ENCODE data around the gene CDK5R2. TPM values are rescaled to one million over a fixed set of nuclear protein-coding genes. Genes with fewer than 3 reads are reported as not detected.

CDK5R2 gene
- total RNA-seq, 1 experiment from 2014 or later = 0.17 TPM

- H3F3A ChIP-seq (ENCODE audit: insufficient read depth, low read depth) = no peaks in the 10 kb centered on the region
- H3K4me3 ChIP-seq = no peak overlapping the region
- H3K4me1 ChIP-seq (replicated peaks; ENCODE audit: insufficient read depth) = peaks cover 9% of the 10 kb centered on the region; the same call in 1 of the 2 replicates
- H3K27ac ChIP-seq = no peak overlapping the region
- no peaks in the 10 kb centered on the region for H3K79me2 ChIP-seq (ENCODE audit: low read depth)
- H3K27me3 ChIP-seq (ENCODE audit: insufficient read depth, low read depth) = peaks cover 56% of the 10 kb centered on the region
- no peak for DNase-seq
- BruUV-seq (replicated peaks) = no TSS peak
- H4K20me1 ChIP-seq (ENCODE audit: insufficient read depth) = no peaks in the 10 kb centered on the region
- no peaks in the 10 kb centered on the region for H3K9me3 ChIP-seq (ENCODE audit: insufficient read depth, low read depth)
- H3K4me2 ChIP-seq = no peak overlapping the region
- no peaks in the 10 kb centered on the region for H3K36me3 ChIP-seq (ENCODE audit: low read depth)
- H3K9me2 ChIP-seq (ENCODE audit: insufficient read depth) = no peaks in the 10 kb centered on the region
- ChIA-PET POLR2A (ENCODE audit: unreplicated experiment) (no interaction called here), CTCF (no interaction called here)
- H2AFZ ChIP-seq = no peak overlapping the region
- TF ChIP-seq EZH2 (IDR thresholded peaks at IDR 0.05; ENCODE audit: low read depth) (no peak), CTCF (conservative IDR thresholded peaks at IDR 0.05) (no peak)
- intact Hi-C loops (cut with micrococcal nuclease; ENCODE audit: unreplicated experiment) = no loop called here
Observed at GRCh38 chr2:218992703-218993344, 33.4 kb downstream of the CDK5R2 start.

- no peaks in the 10 kb centered on the region for H3K9me3 ChIP-seq (ENCODE audit: insufficient read depth, low read depth)
- no peaks in the 10 kb centered on the region for H3K79me2 ChIP-seq (ENCODE audit: low read depth)
- intact Hi-C loops (cut with micrococcal nuclease; ENCODE audit: unreplicated experiment) = no loop called here
- peaks cover 9% of the 10 kb centered on the region; the same call in 1 of the 2 replicates for H3K4me1 ChIP-seq (replicated peaks; ENCODE audit: insufficient read depth)
- H3F3A ChIP-seq (ENCODE audit: insufficient read depth, low read depth) = no peaks in the 10 kb centered on the region
- BruUV-seq (replicated peaks) = no TSS peak
- CTCF ChIA-PET = interaction anchor here (0.5 to 0.6 kb wide), 2 partner anchors 13 to 324 kb away, joined by 3 to 5 read pairs; no protein-coding TSS in a partner anchor
- POLR2A ChIA-PET (ENCODE audit: unreplicated experiment) = no interaction called here
- no peaks in the 10 kb centered on the region for H3K9me2 ChIP-seq (ENCODE audit: insufficient read depth)
- peak in 1 of 2 experiments; percentile 17 for DNase-seq
- TF ChIP-seq EZH2 (IDR thresholded peaks at IDR 0.05; ENCODE audit: low read depth) = no peak
- TF ChIP-seq CTCF (conservative IDR thresholded peaks at IDR 0.05) = peak; percentile 31; the same call in 1 of the 2 replicates
- H4K20me1 ChIP-seq (ENCODE audit: insufficient read depth) = no peaks in the 10 kb centered on the region
- H3K27ac ChIP-seq = no peak within 1 kb of the TSS
- H3K27me3 ChIP-seq (ENCODE audit: insufficient read depth, low read depth) = peaks cover 55% of the 10 kb centered on the region
- H2AFZ ChIP-seq = no peak within 1 kb of the TSS
- H3K36me3 ChIP-seq (ENCODE audit: low read depth) = no peaks in the 10 kb centered on the region
- peak within 1 kb of the TSS; percentile 70 for H3K4me2 ChIP-seq
- H3K4me3 ChIP-seq = peak within 1 kb of the TSS; percentile 24; the same call in 1 of the 2 replicates
Observed at GRCh38 chr2:218993345-218994315, 34.2 kb downstream of the CDK5R2 start, which contains the start of gene CRYBA2. Gene CRYBA2 (minus strand): TSS chr2:218993422. CDS start chr2:218993176, 246 bp downstream.

- CTCF ChIA-PET = interaction anchor here (0.6 to 1.2 kb wide), 3 partner anchors 15 to 197 kb away, joined by 3 to 7 read pairs (median 4); no protein-coding TSS in a partner anchor
- no peak overlapping the region for H3K27ac ChIP-seq
Observed at GRCh38 chr2:218995561-218995960, 36.1 kb downstream of the CDK5R2 start.

More at GRCh38 chr2:218995561-218995960, 36.1 kb downstream of the CDK5R2 start:
- Histone ChIP-seq H2AFZ (no peak overlapping the region), H3K79me2 (ENCODE audit: low read depth) (no peaks in the 10 kb centered on the region), H3K9me2 (ENCODE audit: insufficient read depth) (no peaks in the 10 kb centered on the region), H3K4me1 (replicated peaks; ENCODE audit: insufficient read depth) (peaks cover 9% of the 10 kb centered on the region; the same call in 1 of the 2 replicates), H3K4me2 (peak overlapping the region; percentile 78), H3K27me3 (ENCODE audit: insufficient read depth, low read depth) (peaks cover 42% of the 10 kb centered on the region; the same call in 1 of the 2 replicates), H4K20me1 (ENCODE audit: insufficient read depth) (no peaks in the 10 kb centered on the region), H3F3A (ENCODE audit: insufficient read depth, low read depth) (0 out of 2 replicates have a peak, but pooled peaks cover under 1% of the 10 kb centered on the region), H3K36me3 (ENCODE audit: low read depth) (no peaks in the 10 kb centered on the region), H3K4me3 (no peak overlapping the region), H3K9me3 (ENCODE audit: insufficient read depth, low read depth) (no peaks in the 10 kb centered on the region)
- TF ChIP-seq CTCF (conservative IDR thresholded peaks at IDR 0.05) = no peak
- TF ChIP-seq EZH2 (IDR thresholded peaks at IDR 0.05; ENCODE audit: low read depth) = no peak
- POLR2A ChIA-PET (ENCODE audit: unreplicated experiment) = interaction anchor here (0.7 kb wide), 1 partner anchor 368 kb away, joined by 7 read pairs; no protein-coding TSS in a partner anchor
- intact Hi-C loops (cut with micrococcal nuclease; ENCODE audit: unreplicated experiment) = loop anchor here (5.0 kb wide), 1 partner anchor 62 kb away; no protein-coding TSS in a partner anchor
- no TSS peak for BruUV-seq (replicated peaks)
- DNase-seq = no peak
